H54 (cell line): Measurements from ENCODE around the gene TRANK1.
"Not testable (repeated sequence)": the region's sequence is repeated elsewhere in the genome, so short reads cannot be mapped to it uniquely, and the experiment has no call there.

Source experiments
- DNase-seq: peaks from one replicate; pipeline ENCODE4 v3.0.0; 2011; ENCODE audit warnings: low spot score, mixed read lengths; ENCODE audit not compliant: insufficient read length
- FAIRE-seq: peaks from 3 replicates; lab custom pipeline; 2011; peaks lifted over from hg19 to GRCh38; lab: Jason Lieb, UNC
- POLR2A ChIP-seq: IDR thresholded peaks from 2 replicates; pipeline ENCODE4 v1.6.1; 2011; ENCODE audit warnings: low read depth, mild to moderate bottlenecking, low read length

The TRANK1 gene

GRCh38 chr3:36943601-36944000, 1.3 kb downstream of the TRANK1 start:
- no peak for TF ChIP-seq POLR2A
- FAIRE-seq (no peak), DNase-seq (no peak)

DNA sequence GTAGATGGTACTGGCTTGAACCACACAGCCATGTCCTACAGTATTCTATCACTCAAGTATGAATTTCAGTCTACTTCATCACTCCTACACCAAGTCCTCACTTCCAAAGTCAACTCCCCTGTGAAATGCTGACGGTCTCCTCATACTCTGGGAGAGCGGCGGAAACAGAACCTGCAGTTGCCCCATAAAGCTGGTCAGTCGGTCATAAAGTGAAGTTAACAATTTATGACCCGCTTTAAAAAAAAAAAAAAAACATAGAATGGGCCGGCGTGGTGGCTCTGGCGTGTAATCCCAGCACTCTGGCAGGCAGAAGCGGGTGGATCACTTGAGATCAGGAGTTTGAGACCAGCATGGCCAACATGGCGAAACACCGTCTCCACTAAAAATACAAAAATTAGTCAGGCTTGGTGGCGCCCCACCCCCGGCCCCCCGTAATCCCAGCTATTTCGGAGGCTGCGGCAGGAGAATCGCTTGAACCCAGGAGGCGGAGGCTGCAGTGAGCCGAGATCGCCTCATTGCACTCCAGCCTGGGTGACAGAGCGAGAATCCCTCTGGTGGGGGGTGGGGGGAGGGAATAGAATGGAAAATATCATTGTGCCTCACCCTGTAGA, 2.1 kb downstream of the TRANK1 start:
- DNase-seq (no peak), FAIRE-seq (no peak)
- no peak for TF ChIP-seq POLR2A

DNA sequence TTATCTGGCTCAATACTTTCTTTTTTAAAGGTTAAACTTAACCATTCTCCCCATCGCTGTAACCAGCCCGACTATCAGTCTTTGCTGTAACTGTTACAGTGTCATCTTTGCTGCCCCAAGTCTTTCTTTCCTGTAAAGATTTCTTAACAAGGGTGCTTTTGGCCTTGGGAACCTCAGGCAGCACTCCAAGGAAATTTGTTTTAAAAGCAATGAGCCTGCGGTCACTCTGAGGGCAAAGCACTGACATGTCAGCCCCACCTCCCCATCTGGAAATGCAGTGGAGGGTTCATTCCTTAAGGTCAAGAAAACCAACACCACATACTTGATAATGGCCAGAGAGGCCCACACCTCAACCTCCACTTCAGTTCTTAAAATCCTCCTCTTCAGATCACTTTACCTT, 3.2 kb downstream of the TRANK1 start:
- FAIRE-seq = no peak
- DNase-seq = no peak
- TF ChIP-seq POLR2A = no peak

DNA sequence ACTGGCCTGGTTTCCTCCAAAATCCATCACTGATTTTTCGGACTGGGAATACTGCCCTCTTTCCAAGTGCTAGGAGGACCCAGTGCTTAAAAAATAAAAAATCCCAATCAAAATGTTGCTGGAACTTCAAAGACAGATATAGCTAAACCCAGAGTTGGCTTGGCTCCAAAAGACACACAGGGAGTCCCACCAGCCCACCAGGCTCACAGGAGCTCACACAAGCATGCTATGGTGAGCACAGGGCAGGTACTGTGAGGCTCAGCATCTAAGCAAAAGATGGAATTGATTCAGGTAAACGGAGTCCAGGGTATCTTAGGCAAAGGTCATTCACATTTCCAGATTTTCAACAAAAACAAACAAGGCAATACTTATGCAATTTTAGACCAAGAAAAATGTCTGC, 3.7 kb downstream of the TRANK1 start:
- FAIRE-seq (no peak), DNase-seq (no peak)
- no peak for TF ChIP-seq POLR2A

DNA sequence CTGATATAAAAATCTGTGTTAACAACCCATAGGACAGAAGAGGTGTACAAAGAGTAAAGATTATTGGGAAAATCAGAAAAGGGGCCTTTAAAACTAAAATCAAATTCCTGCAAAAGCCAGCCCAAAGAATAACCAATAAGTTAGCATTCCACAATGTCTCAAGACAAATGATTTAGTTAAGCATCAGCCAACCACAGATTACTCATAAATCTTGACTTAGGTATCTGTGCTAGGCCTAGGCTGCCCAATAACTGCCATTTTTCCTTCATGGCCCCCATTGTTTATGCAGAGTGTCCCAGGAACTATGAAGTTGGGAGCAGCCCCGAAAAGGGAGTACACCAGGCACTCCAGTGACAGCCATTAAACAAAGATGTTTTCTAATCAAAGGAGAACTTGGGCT, 7.4 kb downstream of the TRANK1 start:
- TF ChIP-seq POLR2A = no peak
- no peak for FAIRE-seq
- DNase-seq = no peak

DNA sequence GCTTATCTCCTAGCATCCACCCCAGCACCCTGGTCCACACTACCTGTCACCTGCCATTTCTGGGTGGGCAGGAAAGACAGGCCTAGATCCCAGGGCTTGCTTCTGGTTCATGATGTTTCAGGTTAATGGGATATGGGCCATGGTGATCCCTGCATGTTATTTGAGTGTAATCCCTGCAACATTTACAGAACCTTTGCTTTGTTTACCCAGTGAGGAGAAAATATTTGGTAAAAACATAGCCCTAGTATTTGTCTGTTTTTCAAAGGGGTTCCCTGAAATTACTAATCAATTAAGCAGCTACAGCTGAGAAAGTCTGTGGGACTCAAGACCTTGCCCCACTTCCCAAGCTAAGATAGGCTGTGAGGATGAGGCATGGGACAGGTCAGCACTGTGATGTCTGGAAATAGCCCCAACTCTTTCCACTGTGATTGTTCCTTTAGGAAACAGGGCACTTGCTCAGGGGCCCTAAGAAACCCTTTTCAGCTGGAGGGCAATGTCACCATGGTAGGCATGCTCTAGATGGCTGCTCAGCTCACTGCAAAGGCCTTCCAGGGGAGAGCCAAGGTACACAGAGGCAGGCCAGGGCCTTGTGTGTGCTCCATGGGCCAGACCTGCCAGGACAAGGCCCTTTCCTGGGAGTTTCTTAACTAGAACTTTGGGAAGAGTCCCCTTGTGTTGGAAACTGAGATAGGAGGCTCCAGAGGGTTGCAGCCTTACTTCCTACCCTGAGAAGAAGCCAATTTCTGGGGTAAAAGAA, 11.1 kb downstream of the TRANK1 start:
- DNase-seq (no peak), FAIRE-seq (no peak)
- TF ChIP-seq POLR2A = no peak

DNA sequence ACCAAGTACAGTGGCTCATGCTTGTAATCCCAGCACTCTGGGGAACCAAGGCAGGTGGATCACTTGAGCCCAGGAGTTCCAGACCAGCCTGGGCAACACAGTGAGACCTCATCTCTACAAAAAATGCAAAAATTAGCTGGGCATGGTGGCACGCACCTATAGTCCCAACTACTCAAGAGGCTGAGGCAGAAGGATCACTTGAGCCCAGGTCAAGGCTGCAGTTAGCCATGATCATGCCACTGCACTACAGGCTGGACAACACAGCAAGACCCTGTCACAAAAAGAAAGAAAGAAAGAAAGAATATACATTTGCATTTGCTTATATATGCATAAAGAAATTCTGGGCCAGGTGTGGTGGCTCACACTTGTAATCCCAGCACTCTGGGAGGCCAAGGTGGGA, 13.4 kb downstream of the TRANK1 start:
- not testable (repeated sequence) for DNase-seq, FAIRE-seq

GRCh38 chr3:36928220-36928619, 16.6 kb downstream of the TRANK1 start:
- TF ChIP-seq POLR2A = no peak
- no peak for DNase-seq
- no peak for FAIRE-seq

- no peak for DNase-seq
- TF ChIP-seq POLR2A = no peak
- no peak for FAIRE-seq
Measured at GRCh38 chr3:36926292-36926897, 18.5 kb downstream of the TRANK1 start.

DNA sequence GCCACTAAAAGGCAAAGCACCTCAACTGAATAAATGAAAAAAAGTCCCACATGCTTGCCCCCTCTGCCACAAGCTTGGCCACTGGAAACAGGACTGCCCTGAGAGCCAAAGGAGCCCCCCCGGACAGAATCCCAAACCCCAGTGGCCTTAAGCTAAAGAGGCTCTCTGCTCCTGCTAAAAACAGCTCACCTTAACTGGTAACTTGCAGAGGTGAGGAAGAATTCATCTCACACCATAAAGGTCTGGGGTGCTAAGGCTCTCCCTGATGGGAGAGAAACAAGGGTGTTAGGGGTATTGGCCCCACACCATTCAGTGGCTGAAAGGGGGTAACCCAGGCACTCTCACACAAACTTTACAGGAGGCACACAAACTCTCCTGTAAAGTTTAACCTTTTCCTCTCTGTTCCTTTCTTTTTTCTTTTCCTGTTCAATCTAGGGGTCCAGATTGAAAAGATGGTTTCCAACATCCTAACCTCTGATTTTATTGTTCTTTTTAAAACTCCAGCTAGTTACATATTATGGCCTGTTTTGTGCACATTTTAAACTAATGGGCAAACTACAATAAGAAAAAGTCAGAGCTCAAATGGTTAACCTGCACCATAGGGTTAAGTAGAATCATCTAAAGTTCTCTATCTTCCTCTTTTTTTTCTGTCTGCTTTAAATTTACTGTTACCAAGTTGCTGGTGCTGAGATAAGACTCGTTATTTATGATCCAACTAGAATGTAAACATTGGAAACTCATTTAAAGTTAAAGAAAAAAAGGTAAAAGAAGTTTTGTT, 19.9 kb downstream of the TRANK1 start:
- no peak for TF ChIP-seq POLR2A
- FAIRE-seq (no peak), DNase-seq (no peak)

DNA sequence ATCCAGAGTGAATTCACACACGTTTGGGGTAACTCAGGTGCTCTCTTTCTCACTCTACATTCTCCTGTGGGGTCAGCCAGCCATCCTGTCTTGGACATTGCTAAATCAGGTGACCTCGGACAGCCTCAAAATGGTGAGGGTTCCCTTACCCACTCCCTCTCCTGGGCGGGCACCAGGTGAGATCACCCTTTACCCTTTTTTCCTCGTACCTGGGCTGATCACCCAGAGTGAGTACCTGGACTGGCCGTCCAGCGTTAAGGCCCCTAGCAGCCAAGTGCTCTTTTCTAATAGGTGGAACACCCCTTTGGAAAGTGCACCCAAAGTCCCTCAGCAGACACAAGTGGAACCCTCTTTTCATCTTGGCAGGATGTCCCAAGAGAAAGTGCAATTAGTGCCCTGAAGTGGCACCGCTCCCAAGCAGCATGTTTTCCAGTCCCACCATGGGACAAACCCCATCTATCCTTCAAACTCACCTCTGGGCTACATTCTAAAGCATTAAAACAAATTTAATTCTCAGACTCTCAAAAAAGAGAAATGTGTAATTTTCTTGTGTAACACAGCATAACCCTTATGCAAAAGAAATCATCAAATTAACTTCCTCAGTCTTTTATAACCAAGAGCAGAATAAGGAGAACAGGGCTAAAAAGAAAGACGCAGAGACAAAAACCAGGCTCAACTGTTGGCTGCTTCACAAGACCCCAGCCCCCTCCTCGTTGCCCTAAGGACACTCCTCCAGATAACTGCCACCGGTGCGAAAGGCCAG, 20.7 kb downstream of the TRANK1 start:
- no peak for DNase-seq
- FAIRE-seq = no peak
- no peak for TF ChIP-seq POLR2A

- no peak for DNase-seq
- no peak for FAIRE-seq
- no peak for TF ChIP-seq POLR2A
Measured at GRCh38 chr3:36923523-36923943, 21.3 kb downstream of the TRANK1 start.

DNA sequence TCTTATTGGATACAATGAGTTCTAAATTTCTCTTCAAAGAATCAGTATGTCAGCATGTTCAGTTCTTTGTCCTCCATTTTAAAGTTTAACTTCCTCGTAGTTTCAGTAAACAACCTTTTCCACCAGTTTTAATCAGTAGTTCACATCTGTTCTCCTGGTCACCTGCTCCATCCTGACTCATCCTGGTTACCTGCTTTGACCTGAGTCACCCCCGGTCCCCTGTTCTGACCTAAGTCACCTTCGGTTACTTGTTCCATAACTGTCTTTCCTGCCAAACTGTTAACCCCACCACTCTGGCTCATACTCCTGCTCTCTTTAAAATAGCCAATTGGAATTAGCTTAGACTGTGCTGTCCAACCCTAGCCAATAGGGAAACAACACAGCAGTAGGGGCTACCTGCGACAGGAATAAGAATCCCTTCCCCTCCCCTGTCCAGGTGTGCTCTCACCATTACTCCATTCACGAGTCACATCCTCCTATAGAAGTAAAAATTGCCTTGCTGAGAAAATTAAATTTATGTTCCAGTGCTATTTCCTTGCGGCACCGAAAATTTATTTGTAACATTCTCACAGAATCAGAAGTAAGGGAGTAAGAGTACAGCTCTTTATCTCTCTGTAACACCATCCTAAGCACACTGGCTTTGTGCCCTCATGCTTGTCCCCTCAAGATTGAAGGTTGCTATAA, 23.8 kb downstream of the TRANK1 start:
- FAIRE-seq (no peak), DNase-seq (no peak)
- no peak for TF ChIP-seq POLR2A
